ENCODE measurements around the gene FGD2.

Gene FGD2

DNA sequence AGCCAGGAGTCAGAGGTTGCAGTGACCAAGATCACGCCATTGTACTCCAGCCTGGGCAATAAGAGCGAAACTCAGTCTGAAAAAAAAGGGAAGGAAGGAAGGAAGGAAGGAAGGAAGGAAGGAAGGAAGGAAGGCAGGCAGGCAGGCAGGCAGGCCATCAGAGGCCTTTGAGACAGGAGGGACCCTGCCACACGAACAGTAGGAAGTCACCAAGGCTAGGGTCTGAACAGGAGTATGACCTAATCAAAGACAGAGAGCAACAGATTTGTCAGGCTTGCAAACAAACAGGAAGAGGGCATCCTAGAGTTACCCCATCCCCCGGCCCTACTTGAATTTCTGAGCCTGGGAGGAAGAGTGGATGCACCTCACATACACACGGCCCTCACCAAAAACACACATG lies 67.1 kb downstream of the FGD2 start:
- H4K20me1 ChIP-seq (ENCODE audit: control insufficient read depth, insufficient read depth, low read depth, low read length) = no peaks in the 10 kb centered on the region
- TF ChIP-seq, protein P1, sequence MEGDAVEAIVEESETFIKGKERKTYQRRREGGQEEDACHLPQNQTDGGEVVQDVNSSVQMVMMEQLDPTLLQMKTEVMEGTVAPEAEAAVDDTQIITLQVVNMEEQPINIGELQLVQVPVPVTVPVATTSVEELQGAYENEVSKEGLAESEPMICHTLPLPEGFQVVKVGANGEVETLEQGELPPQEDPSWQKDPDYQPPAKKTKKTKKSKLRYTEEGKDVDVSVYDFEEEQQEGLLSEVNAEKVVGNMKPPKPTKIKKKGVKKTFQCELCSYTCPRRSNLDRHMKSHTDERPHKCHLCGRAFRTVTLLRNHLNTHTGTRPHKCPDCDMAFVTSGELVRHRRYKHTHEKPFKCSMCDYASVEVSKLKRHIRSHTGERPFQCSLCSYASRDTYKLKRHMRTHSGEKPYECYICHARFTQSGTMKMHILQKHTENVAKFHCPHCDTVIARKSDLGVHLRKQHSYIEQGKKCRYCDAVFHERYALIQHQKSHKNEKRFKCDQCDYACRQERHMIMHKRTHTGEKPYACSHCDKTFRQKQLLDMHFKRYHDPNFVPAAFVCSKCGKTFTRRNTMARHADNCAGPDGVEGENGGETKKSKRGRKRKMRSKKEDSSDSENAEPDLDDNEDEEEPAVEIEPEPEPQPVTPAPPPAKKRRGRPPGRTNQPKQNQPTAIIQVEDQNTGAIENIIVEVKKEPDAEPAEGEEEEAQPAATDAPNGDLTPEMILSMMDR (IDR thresholded peaks at IDR 0.05; ENCODE audit: low read depth, low read length, poor library complexity, severe bottlenecking) = no peak
- no peak for TF ChIP-seq EZH2phosphoT487 (IDR thresholded peaks at IDR 0.05; ENCODE audit: borderline replicate concordance, low read length)
- H3K27ac ChIP-seq (ENCODE audit: low read depth, low read length) = no peak overlapping the region
- no peaks in the 10 kb centered on the region for H3K79me2 ChIP-seq (ENCODE audit: control insufficient read depth, low read length)
- H3K9me2 ChIP-seq (replicated peaks; ENCODE audit: control insufficient read depth, low read length) = no peaks in the 10 kb centered on the region
- H3K4me2 ChIP-seq (ENCODE audit: low read length) = no peak overlapping the region
- H3K36me3 ChIP-seq (ENCODE audit: control insufficient read depth, low read length) = no peaks in the 10 kb centered on the region
- peaks cover 11% of the 10 kb centered on the region; the same call in 1 of the 2 replicates for H3K9me3 ChIP-seq (ENCODE audit: control insufficient read depth, insufficient read depth, low read length)
- H3K4me1 ChIP-seq (ENCODE audit: control insufficient read depth, low read length) = peaks cover 4% of the 10 kb centered on the region
- H3K4me3 ChIP-seq (ENCODE audit: low read length) = no peak overlapping the region
- no peaks in the 10 kb centered on the region for H3F3A ChIP-seq (ENCODE audit: control insufficient read depth, insufficient read depth)
- 0 out of 2 replicates have a peak, but pooled peaks cover 3% of the 10 kb centered on the region for H3K27me3 ChIP-seq (ENCODE audit: control insufficient read depth, low read length)

DNA sequence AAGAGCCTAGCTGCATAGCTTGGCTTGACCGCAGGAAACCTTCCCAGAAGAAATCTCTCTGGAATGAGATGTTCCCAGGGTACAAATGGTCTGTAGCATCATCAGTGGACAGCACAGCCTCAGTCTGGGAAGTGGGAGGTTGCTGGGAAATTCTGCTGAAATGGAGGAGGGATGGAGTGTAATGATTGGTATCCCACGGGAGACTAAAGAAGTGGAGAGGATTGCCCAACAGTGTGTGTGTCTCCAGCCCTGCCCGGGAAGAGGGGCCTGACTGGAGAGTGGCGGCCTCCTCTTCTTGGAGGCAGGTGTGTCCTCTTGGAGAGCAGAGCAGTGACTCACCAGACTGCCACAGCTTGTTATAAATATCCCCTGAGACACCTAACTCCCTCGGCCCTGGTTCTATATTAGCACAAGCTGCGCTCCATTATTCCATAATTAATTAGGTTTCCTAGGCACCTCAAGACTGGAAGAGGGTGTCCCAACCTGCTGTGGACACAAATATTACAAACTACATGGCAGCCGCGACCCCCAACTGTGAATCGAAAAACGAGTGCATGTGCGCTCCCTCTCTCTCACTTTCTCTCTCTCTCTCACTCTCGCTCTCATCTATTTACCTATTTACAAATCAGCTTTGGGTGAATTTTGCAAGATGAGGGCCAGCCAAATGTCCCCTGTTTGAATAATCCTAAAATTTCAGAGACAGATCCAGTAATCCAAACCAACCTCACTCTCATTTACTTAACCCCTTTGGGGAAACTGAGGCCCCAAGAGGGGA lies 68.8 kb downstream of the FGD2 start:
- H3K27ac ChIP-seq (ENCODE audit: low read depth, low read length) = no peak overlapping the region
- no peak for TF ChIP-seq EZH2phosphoT487 (IDR thresholded peaks at IDR 0.05; ENCODE audit: borderline replicate concordance, low read length)
- TF ChIP-seq, protein P1 (IDR thresholded peaks at IDR 0.05; ENCODE audit: low read depth, low read length, poor library complexity, severe bottlenecking) = no peak
- no peaks in the 10 kb centered on the region for H3F3A ChIP-seq (ENCODE audit: control insufficient read depth, insufficient read depth)
- H4K20me1 ChIP-seq (ENCODE audit: control insufficient read depth, insufficient read depth, low read depth, low read length) = no peaks in the 10 kb centered on the region
- no peaks in the 10 kb centered on the region for H3K36me3 ChIP-seq (ENCODE audit: control insufficient read depth, low read length)
- no peaks in the 10 kb centered on the region for H3K79me2 ChIP-seq (ENCODE audit: control insufficient read depth, low read length)
- peaks cover 7% of the 10 kb centered on the region; the same call in 1 of the 2 replicates for H3K27me3 ChIP-seq (ENCODE audit: control insufficient read depth, low read length)
- H3K4me2 ChIP-seq (ENCODE audit: low read length) = no peak overlapping the region
- no peak overlapping the region for H3K4me3 ChIP-seq (ENCODE audit: low read length)
- H3K9me3 ChIP-seq (ENCODE audit: control insufficient read depth, insufficient read depth, low read length) = peaks cover 11% of the 10 kb centered on the region; the same call in 1 of the 2 replicates
- no peaks in the 10 kb centered on the region for H3K9me2 ChIP-seq (replicated peaks; ENCODE audit: control insufficient read depth, low read length)
- H3K4me1 ChIP-seq (ENCODE audit: control insufficient read depth, low read length) = peaks cover 4% of the 10 kb centered on the region

DNA sequence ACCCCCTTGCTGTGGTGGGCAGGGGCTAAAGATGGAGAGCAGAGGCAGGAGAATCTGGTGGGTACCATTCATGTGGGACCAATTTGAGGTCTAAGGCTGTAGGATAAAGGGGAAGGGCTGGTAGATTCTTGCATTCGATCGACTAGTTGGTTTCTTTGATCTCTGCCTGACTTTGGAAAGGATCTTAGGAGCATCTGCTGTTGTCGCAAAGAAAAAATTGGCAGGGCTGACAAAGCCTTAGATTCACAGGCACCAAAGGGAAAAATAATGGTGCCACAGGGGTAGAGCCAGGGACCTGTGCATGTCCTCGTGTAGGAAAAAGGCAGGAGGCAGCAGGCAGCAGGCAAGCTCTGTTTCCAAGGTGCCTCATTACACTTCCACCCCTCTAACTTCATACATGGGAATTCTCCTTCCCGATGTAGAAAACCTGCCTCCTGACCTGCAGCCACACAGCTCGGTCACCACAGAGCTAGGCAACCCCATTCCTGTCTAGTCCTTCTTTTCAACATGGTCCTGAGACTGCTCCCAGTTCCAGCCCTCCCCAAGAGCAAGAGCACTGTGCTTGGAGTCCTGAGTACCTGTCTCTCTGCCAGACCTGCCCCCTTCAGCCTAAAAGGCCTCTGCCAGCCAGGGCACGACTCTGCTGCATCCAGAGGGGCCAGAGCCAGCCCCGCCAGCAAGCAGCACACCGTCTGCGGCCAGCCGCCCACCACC lies 71.9 kb downstream of the FGD2 start:
- Histone ChIP-seq H3K9me2 (replicated peaks; ENCODE audit: control insufficient read depth, low read length) (no peaks in the 10 kb centered on the region), H3K9me3 (ENCODE audit: control insufficient read depth, insufficient read depth, low read length) (peaks cover 11% of the 10 kb centered on the region; the same call in 1 of the 2 replicates), H3F3A (ENCODE audit: control insufficient read depth, insufficient read depth) (no peaks in the 10 kb centered on the region), H3K79me2 (ENCODE audit: control insufficient read depth, low read length) (no peaks in the 10 kb centered on the region), H3K4me1 (ENCODE audit: control insufficient read depth, low read length) (peaks cover 4% of the 10 kb centered on the region), H4K20me1 (ENCODE audit: control insufficient read depth, insufficient read depth, low read depth, low read length) (no peaks in the 10 kb centered on the region), H3K36me3 (ENCODE audit: control insufficient read depth, low read length) (no peaks in the 10 kb centered on the region), H3K27me3 (ENCODE audit: control insufficient read depth, low read length) (peaks cover 11% of the 10 kb centered on the region), H3K27ac (ENCODE audit: low read depth, low read length) (no peak overlapping the region), H3K4me3 (ENCODE audit: low read length) (no peak overlapping the region), H3K4me2 (ENCODE audit: low read length) (no peak overlapping the region)
- TF ChIP-seq EZH2phosphoT487 (IDR thresholded peaks at IDR 0.05; ENCODE audit: borderline replicate concordance, low read length) = no peak
- TF ChIP-seq, protein P1 (IDR thresholded peaks at IDR 0.05; ENCODE audit: low read depth, low read length, poor library complexity, severe bottlenecking) = no peak
